ENCODE measurements around the gene MYL10. TPM values are rescaled to one million over a fixed set of nuclear protein-coding genes. Genes with fewer than 3 reads are reported as not detected.
"Not testable (repeated sequence)": the region's sequence is repeated elsewhere in the genome, so short reads cannot be mapped to it uniquely, and the experiment has no call there.

The MYL10 gene
- total and polyA plus RNA-seq, 12 donors, result not detected

GRCh38 chr7:101659706-101660105 is 30.6 kb upstream of the MYL10 start:
- Histone ChIP-seq H3K9me3 (replicated peaks in 1 of 3) (no peaks in the 10 kb centered on the region), H3K27ac (no peak overlapping the region), H3K4me3 (no peak overlapping the region), H3K36me3 (replicated peaks in 1 of 2) (no peaks in the 10 kb centered on the region), H3K27me3 (no peaks in the 10 kb centered on the region), H3K4me1 (replicated peaks in 1 of 2) (no peaks in the 10 kb centered on the region)
- TF ChIP-seq CTCF (IDR thresholded peaks at IDR 0.05), result no peak
- no peak for TF ChIP-seq POLR2A (IDR thresholded peaks at IDR 0.05)
- intact Hi-C loops (cut with DNase I), result no loop called here
- WGBS, 4 donors, result 74 to 89% (median 79%) methylated on average over 2 of the region's 2 CpGs
- no peak for DNase-seq

- Histone ChIP-seq H3K4me3 (no peak overlapping the region), H3K27me3 (no peaks in the 10 kb centered on the region), H3K4me1 (replicated peaks in 1 of 2) (no peaks in the 10 kb centered on the region), H3K36me3 (replicated peaks in 1 of 2) (no peaks in the 10 kb centered on the region), H3K27ac (no peak overlapping the region), H3K9me3 (replicated peaks in 1 of 3) (no peaks in the 10 kb centered on the region)
- intact Hi-C loops (cut with DNase I), result no loop called here
- TF ChIP-seq CTCF (IDR thresholded peaks at IDR 0.05) (no peak), POLR2A (IDR thresholded peaks at IDR 0.05) (no peak)
- DNase-seq, result no peak
- 71 to 77% (median 73%) methylated on average over 5 of the region's 5 CpGs for WGBS, 4 donors
Observed at GRCh38 chr7:101657171-101657570, 28.1 kb upstream of the MYL10 start.

- intact Hi-C loops (cut with DNase I), result no loop called here
- no peak for DNase-seq
- WGBS, 4 donors, result 57 to 75% (median 61%) methylated on average over 3 to 4 of the region's 4 CpGs
- TF ChIP-seq POLR2A (IDR thresholded peaks at IDR 0.05) (no peak), CTCF (IDR thresholded peaks at IDR 0.05) (no peak)
- H3K36me3 ChIP-seq (replicated peaks in 1 of 2), result no peaks in the 10 kb centered on the region
- no peaks in the 10 kb centered on the region for H3K9me3 ChIP-seq (replicated peaks in 1 of 3)
- H3K4me1 ChIP-seq (replicated peaks in 1 of 2), result no peaks in the 10 kb centered on the region
- H3K4me3 ChIP-seq, result no peak overlapping the region
- no peaks in the 10 kb centered on the region for H3K27me3 ChIP-seq
- no peak overlapping the region for H3K27ac ChIP-seq
Observed at GRCh38 chr7:101651112-101651511, 22.0 kb upstream of the MYL10 start.

GRCh38 chr7:101650579-101651081 is 21.5 kb upstream of the MYL10 start:
- Histone ChIP-seq H3K4me1 (replicated peaks in 1 of 2) (no peaks in the 10 kb centered on the region), H3K27me3 (no peaks in the 10 kb centered on the region), H3K27ac (no peak overlapping the region), H3K4me3 (no peak overlapping the region), H3K9me3 (replicated peaks in 1 of 3) (no peaks in the 10 kb centered on the region), H3K36me3 (replicated peaks in 1 of 2) (no peaks in the 10 kb centered on the region)
- no peak for DNase-seq
- no peak for TF ChIP-seq CTCF (IDR thresholded peaks at IDR 0.05)
- no peak for TF ChIP-seq POLR2A (IDR thresholded peaks at IDR 0.05)
- 34 to 46% (median 35%) methylated on average over 7 to 8 of the region's 8 CpGs for WGBS, 4 donors
- intact Hi-C loops (cut with DNase I), result no loop called here

- H3K27ac ChIP-seq; intact Hi-C loops (cut with DNase I); H3K4me1 ChIP-seq (replicated peaks in 1 of 2); H3K4me3 ChIP-seq; H3K9me3 ChIP-seq (replicated peaks in 1 of 3); H3K27me3 ChIP-seq; DNase-seq; H3K36me3 ChIP-seq (replicated peaks in 1 of 2): not testable (repeated sequence)
- 85 to 93% (median 92%) methylated on average over 11 to 12 of the region's 12 CpGs for WGBS, 4 donors
Observed at GRCh38 chr7:101647876-101648275, 18.8 kb upstream of the MYL10 start.
